A673 (cell line): Measurements from ENCODE around the gene CCDC85A. TPM values are rescaled to one million over a fixed set of nuclear protein-coding genes. Genes with fewer than 3 reads are reported as not detected.

Source experiments
- BruUV-seq: library from RNA; stranded (reverse); fragments of 400-500 nt; replicated peaks from 2 replicates; lab custom pipeline; 2021; lab: Mats Ljungman, UMichigan
- CTCF ChIA-PET: fragments of 300-600 bp; sonication (Branson Sonifier 250); formaldehyde crosslinking; loops from one replicate; lab custom pipeline; 2022; ENCODE audit warnings: antibody characterized with exemption; lab: Charles Lee
- POLR2A ChIA-PET: fragments of 300-600 bp; sonication (Branson Sonifier 250); formaldehyde crosslinking; loops from one replicate; lab custom pipeline; 2022; ENCODE audit warnings: antibody characterized with exemption; ENCODE audit not compliant: low non-redundant PET; lab: Charles Lee
- DNase-seq: peaks from one replicate; pipeline ENCODE4 v3.0.0-alpha.2; 2015; ENCODE audit warnings: low spot score
- H3K27ac ChIP-seq: fragments of 200-600 bp; sonication (generic); 2 replicates; pipeline ENCODE4 v1.5.1; 2016; ENCODE audit warnings: mixed run types, low read depth, mild to moderate bottlenecking, mixed read lengths, antibody characterized with exemption, low read length; ENCODE audit not compliant: poor library complexity, severe bottlenecking
- H3K27me3 ChIP-seq: fragments of 200-600 bp; sonication (generic); replicated peaks from 2 replicates; pipeline ENCODE4 v1.6.1; 2017; ENCODE audit warnings: mixed run types, low read depth, mild to moderate bottlenecking, mixed read lengths, antibody characterized with exemption, low read length; ENCODE audit not compliant: insufficient read depth, poor library complexity
- H3K36me3 ChIP-seq: fragments of 200-600 bp; sonication (generic); 2 replicates; pipeline ENCODE4 v1.6.1; 2016; ENCODE audit warnings: mixed run types, mild to moderate bottlenecking, mixed read lengths, antibody characterized with exemption, low read length; ENCODE audit not compliant: insufficient read depth, poor library complexity, severe bottlenecking
- H3K4me1 ChIP-seq: fragments of 200-600 bp; sonication (generic); 2 replicates; pipeline ENCODE4 v1.6.1; 2017; ENCODE audit warnings: mixed run types, mild to moderate bottlenecking, mixed read lengths, antibody characterized with exemption, low read length; ENCODE audit not compliant: insufficient read depth, poor library complexity, severe bottlenecking
- H3K4me3 ChIP-seq: fragments of 200-600 bp; sonication (generic); 2 replicates; pipeline ENCODE4 v1.5.1; 2016; ENCODE audit warnings: low read depth, mixed run types, mild to moderate bottlenecking, mixed read lengths, low read length; ENCODE audit not compliant: poor library complexity, severe bottlenecking
- H3K9me3 ChIP-seq: fragments of 200-600 bp; sonication (generic); 2 replicates; pipeline ENCODE4 v1.6.1; 2016; ENCODE audit warnings: mixed run types, low read depth, mild to moderate bottlenecking, mixed read lengths, antibody characterized with exemption, low read length; ENCODE audit not compliant: poor library complexity, severe bottlenecking
- CTCF ChIP-seq: fragments of 300-800, 200-600 bp; sonication (generic); conservative IDR thresholded peaks from 2 replicates; pipeline ENCODE4 v1.5.1; 2017; ENCODE audit warnings: low read depth, mild to moderate bottlenecking, antibody characterized with exemption, low read length, moderate library complexity, mixed read lengths
- EZH2 ChIP-seq: fragments of 200-600 bp; sonication (generic); IDR thresholded peaks from 2 replicates; pipeline ENCODE4 v1.6.1; 2017; ENCODE audit warnings: borderline replicate concordance, low read depth, mild to moderate bottlenecking, mixed read lengths, antibody characterized with exemption, low read length; ENCODE audit not compliant: poor library complexity, severe bottlenecking
- intact Hi-C: fragments of 100-400 bp; cut with micrococcal nuclease; formaldehyde crosslinking; loops from one replicate; pipeline ENCODE4 v1.10.0; 2022; ENCODE audit not compliant: unreplicated experiment
- total RNA-seq: library from RNA; stranded (reverse); gene quantifications from 2 replicates; pipeline ENCODE4 v1.2.3, GENCODE V29; 2021

Gene CCDC85A
- total RNA-seq, 1 experiment from 2014 or later = 0.39 TPM

DNA sequence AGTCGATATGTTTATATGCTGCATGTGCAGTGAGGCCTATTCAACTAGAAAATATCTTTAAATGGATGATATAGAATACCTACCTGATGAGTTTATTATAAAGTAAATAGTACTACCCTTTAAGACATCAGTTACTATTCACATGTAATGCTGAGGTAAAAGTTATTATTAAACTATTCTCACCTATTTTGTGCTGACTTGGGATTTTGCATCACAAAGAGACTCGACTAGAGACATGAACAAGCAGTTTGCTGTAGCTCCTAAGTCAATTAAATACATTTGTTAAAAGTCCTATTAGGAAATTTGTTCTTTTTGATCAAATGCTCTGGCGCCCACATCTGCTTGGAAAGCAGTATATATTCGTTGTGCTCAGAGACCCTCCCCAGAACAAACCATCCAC, 164.1 kb downstream of the CCDC85A start:
- Histone ChIP-seq H3K36me3 (no peaks in the 10 kb centered on the region), H3K9me3 (no peaks in the 10 kb centered on the region), H3K27me3 (peaks cover 2% of the 10 kb centered on the region), H3K4me3 (no peak overlapping the region), H3K27ac (no peak overlapping the region), H3K4me1 (no peaks in the 10 kb centered on the region)
- no peak for DNase-seq
- BruUV-seq = no TSS peak
- intact Hi-C loops = no loop called here
- TF ChIP-seq CTCF (no peak), EZH2 (no peak)
- ChIA-PET POLR2A (no interaction called here), CTCF (no interaction called here)

DNA sequence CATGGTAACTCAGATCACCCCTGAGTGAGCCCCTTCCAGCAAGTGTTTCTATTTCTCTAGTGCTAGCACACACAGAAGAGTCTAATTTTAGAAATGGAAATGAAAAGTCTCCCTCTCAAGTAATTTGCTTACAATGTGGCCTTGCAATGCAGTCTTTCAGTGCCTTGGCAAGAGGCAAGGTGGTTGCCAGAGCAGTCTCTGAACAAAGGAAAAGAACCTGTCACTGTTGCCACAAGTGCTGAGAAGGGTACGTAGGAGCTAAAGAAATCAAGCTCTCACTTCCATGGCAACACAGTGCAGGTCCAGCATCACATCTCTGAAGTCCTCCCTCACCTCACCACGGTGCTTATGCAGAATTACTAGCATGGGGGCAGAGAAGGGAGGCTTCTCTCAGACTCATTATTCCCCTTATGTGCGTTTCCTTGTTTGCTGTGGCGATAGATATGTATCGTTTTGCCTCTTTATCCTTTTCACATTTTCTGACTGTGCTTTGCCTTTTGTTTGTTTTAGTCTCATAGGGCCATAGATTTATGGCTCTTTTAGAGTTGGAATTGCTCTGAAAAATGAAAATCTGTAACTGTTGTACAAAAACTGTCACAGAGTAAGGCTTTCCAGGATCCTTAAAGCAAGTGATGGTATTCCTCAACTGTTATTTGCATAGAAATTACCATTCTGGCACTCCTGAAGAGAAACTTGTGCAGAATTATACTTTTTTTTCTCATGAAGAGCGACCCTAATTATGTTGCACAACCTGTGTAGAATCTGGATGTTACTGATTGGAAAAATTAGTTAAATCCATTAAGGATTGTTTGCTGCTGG, 164.8 kb downstream of the CCDC85A start:
- no peaks in the 10 kb centered on the region for H3K36me3 ChIP-seq
- ChIA-PET CTCF (no interaction called here), POLR2A (no interaction called here)
- no peaks in the 10 kb centered on the region for H3K27me3 ChIP-seq
- no peak overlapping the region for H3K27ac ChIP-seq
- BruUV-seq = no TSS peak
- intact Hi-C loops = no loop called here
- TF ChIP-seq EZH2 (no peak), CTCF (no peak)
- no peaks in the 10 kb centered on the region for H3K9me3 ChIP-seq
- no peaks in the 10 kb centered on the region for H3K4me1 ChIP-seq
- no peak for DNase-seq
- H3K4me3 ChIP-seq = no peak overlapping the region

GRCh38 chr2:56357655-56358295, 174.0 kb downstream of the CCDC85A start:
- H3K4me3 ChIP-seq = no peak overlapping the region
- intact Hi-C loops = no loop called here
- H3K4me1 ChIP-seq = no peaks in the 10 kb centered on the region
- no peaks in the 10 kb centered on the region for H3K27me3 ChIP-seq
- no TSS peak for BruUV-seq
- TF ChIP-seq CTCF (no peak), EZH2 (no peak)
- H3K27ac ChIP-seq = no peak overlapping the region
- H3K36me3 ChIP-seq = no peaks in the 10 kb centered on the region
- no peaks in the 10 kb centered on the region for H3K9me3 ChIP-seq
- ChIA-PET POLR2A (no interaction called here), CTCF (no interaction called here)
- no peak for DNase-seq
